Gastroesophageal sphincter (tissue), 3 donors: ENCODE measurements around the gene LRRC3.

ENCODE experiments used
- POLR2A ChIP-seq, 2 donors: fragments of 450-650 bp; IDR thresholded peaks; one replicate each; pipeline ENCODE4 v1.6.1; 2017; ENCODE audit warnings: antibody characterized with exemption in 2 of 2, mild to moderate bottlenecking in 2 of 2, moderate library complexity in 1 of 2
- TF ChIP-seq, protein P1 (sequence below), 4 experiments: fragments of 200-600 bp in 2 of 4; fragments of 450-650 bp in 2 of 4; sonication (generic) in 1 of 4; IDR thresholded peaks; one replicate each; pipeline ENCODE4 v1.5.1; 2017 to 2019; ENCODE audit warnings: antibody characterized with exemption in 4 of 4, mild to moderate bottlenecking in 2 of 4, moderate library complexity in 2 of 4

DNA sequence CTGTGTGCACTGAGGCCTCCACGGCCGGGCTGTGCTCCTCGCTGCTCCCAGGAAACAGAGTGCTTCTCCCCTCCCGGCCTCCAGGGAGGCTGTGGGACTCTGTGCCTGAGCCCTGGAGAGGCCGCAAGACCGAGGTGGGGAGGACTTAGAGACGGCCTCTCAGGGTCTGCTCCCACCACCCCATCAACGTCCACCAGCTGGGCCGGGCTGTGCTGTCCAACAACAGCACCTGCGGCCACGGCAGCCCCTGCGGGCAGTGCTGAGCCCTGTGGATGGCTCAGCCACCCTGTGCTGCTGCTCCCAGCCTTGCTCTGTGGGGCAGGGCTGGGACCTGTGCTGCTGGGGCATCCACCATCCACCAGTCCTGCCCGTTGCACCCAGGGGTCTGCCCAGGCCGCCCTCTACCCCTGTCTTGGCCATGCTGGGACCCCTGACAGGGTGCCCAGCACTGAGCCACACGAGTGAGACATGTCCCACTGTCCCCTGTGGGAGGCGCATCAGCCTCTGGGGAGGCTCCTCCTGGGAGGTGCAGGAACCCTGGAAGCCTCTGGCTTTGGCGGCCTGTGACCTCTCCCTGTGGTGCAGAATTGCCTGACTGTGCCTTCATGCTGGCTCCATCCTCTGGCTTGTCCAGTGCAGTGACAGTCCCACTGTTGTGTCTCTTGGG, 31.2 kb upstream of the LRRC3 start:
- TF ChIP-seq POLR2A (IDR thresholded peaks at IDR 0.05), result no peak
- TF ChIP-seq, protein P1, sequence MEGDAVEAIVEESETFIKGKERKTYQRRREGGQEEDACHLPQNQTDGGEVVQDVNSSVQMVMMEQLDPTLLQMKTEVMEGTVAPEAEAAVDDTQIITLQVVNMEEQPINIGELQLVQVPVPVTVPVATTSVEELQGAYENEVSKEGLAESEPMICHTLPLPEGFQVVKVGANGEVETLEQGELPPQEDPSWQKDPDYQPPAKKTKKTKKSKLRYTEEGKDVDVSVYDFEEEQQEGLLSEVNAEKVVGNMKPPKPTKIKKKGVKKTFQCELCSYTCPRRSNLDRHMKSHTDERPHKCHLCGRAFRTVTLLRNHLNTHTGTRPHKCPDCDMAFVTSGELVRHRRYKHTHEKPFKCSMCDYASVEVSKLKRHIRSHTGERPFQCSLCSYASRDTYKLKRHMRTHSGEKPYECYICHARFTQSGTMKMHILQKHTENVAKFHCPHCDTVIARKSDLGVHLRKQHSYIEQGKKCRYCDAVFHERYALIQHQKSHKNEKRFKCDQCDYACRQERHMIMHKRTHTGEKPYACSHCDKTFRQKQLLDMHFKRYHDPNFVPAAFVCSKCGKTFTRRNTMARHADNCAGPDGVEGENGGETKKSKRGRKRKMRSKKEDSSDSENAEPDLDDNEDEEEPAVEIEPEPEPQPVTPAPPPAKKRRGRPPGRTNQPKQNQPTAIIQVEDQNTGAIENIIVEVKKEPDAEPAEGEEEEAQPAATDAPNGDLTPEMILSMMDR (IDR thresholded peaks at IDR 0.05), result no peak
